Sigmoid colon (tissue), 4 donors: ENCODE data around the gene NETO2.

Source experiments
- POLR2A ChIP-seq, 2 donors: fragments of 450-650 bp; IDR thresholded peaks; one replicate each; pipeline ENCODE4 v1.6.1; 2016; ENCODE audit warnings: antibody characterized with exemption in 2 of 2, mild to moderate bottlenecking in 2 of 2, moderate library complexity in 2 of 2
- POLR2AphosphoS5 ChIP-seq, 4 donors: sonication (generic); formaldehyde crosslinking; IDR thresholded peaks; one replicate each; pipeline ENCODE4 v1.6.1; 2017; ENCODE audit warnings: antibody characterized with exemption in 4 of 4
- TF ChIP-seq, protein P1 (sequence below), 4 experiments: fragments of 450-650 bp in 3 of 4; fragments of 200-600 bp in 1 of 4; IDR thresholded peaks; one replicate each; pipeline ENCODE4 v1.5.1; 2016 to 2019; ENCODE audit warnings: antibody characterized with exemption in 4 of 4, mild to moderate bottlenecking in 3 of 4, moderate library complexity in 2 of 4

GRCh38 chr16:47081115-47081514 lies 62.6 kb downstream of the NETO2 start:
- TF ChIP-seq, protein P1, sequence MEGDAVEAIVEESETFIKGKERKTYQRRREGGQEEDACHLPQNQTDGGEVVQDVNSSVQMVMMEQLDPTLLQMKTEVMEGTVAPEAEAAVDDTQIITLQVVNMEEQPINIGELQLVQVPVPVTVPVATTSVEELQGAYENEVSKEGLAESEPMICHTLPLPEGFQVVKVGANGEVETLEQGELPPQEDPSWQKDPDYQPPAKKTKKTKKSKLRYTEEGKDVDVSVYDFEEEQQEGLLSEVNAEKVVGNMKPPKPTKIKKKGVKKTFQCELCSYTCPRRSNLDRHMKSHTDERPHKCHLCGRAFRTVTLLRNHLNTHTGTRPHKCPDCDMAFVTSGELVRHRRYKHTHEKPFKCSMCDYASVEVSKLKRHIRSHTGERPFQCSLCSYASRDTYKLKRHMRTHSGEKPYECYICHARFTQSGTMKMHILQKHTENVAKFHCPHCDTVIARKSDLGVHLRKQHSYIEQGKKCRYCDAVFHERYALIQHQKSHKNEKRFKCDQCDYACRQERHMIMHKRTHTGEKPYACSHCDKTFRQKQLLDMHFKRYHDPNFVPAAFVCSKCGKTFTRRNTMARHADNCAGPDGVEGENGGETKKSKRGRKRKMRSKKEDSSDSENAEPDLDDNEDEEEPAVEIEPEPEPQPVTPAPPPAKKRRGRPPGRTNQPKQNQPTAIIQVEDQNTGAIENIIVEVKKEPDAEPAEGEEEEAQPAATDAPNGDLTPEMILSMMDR (IDR thresholded peaks at IDR 0.05), result no peak
- TF ChIP-seq POLR2A (IDR thresholded peaks at IDR 0.05), result no peak
- TF ChIP-seq POLR2AphosphoS5 (IDR thresholded peaks at IDR 0.05), result no peak
